HEK293T (cell line): Measurements from ENCODE around the gene PRKAB1.

ENCODE experiments used
- ARNT ChIP-seq: fragments of 450-650 bp; IDR thresholded peaks from 2 replicates; pipeline ENCODE4 v1.6.1; 2017; ENCODE audit warnings: mild to moderate bottlenecking
- BHLHE40 ChIP-seq: fragments of 450-650 bp; IDR thresholded peaks from 2 replicates; pipeline ENCODE4 v1.6.1; 2016; ENCODE audit warnings: mild to moderate bottlenecking, moderate library complexity, borderline replicate concordance
- LEF1 ChIP-seq: fragments of 450-650 bp; IDR thresholded peaks from 2 replicates; pipeline ENCODE4 v1.6.1; 2017; ENCODE audit warnings: mild to moderate bottlenecking, borderline replicate concordance
- SP1 ChIP-seq: fragments of 450-650 bp; IDR thresholded peaks from 2 replicates; pipeline ENCODE4 v1.6.1; 2017
- TF ChIP-seq, protein P1 (sequence below): fragments of 450-650 bp; IDR thresholded peaks from 2 replicates; pipeline ENCODE4 v1.6.1; 2016

GRCh38 chr12:119665164-119665929 is 2.6 kb upstream of the PRKAB1 start:
- TF ChIP-seq ARNT (no peak), LEF1 (no peak), BHLHE40 (no peak), SP1 (no peak)
- TF ChIP-seq, protein P1, sequence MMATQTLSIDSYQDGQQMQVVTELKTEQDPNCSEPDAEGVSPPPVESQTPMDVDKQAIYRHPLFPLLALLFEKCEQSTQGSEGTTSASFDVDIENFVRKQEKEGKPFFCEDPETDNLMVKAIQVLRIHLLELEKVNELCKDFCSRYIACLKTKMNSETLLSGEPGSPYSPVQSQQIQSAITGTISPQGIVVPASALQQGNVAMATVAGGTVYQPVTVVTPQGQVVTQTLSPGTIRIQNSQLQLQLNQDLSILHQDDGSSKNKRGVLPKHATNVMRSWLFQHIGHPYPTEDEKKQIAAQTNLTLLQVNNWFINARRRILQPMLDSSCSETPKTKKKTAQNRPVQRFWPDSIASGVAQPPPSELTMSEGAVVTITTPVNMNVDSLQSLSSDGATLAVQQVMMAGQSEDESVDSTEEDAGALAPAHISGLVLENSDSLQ, result no peak
